Measurements from ENCODE around the gene ANK2.

DNA sequence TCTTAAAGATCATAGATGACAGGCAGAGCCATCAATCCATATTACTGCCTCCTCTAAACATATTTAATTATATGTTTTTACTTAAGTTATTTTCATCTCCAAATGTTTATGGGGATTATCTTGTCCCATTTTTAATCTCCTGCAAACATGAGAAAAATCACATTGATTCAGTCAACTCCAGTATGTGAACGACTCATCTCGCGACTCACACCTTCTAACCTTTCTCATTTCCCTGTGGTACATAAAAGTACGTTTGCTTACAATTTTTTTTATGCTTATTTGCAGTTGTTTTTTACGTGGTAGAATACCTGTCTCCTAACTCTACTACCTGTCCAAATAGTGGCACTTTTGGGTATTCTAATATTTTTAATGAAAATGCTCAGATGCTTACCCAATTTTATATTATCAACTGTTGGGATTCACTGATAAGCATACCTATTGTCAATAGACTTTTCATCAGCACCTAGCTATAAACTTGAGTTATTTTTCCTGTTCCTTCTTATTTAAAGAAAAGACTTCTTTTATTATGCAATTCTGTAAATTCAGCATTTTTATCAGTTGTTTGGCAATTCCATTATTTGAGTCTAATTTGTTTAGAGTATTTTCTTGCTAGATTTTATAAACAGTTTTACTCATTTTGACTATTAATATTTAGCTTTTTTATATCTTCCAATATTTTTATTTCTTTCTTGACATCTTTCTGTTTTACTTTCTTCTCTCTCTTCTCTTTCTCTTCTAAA is 276.6 kb downstream of the ANK2 start:
- TF ChIP-seq, protein P1, sequence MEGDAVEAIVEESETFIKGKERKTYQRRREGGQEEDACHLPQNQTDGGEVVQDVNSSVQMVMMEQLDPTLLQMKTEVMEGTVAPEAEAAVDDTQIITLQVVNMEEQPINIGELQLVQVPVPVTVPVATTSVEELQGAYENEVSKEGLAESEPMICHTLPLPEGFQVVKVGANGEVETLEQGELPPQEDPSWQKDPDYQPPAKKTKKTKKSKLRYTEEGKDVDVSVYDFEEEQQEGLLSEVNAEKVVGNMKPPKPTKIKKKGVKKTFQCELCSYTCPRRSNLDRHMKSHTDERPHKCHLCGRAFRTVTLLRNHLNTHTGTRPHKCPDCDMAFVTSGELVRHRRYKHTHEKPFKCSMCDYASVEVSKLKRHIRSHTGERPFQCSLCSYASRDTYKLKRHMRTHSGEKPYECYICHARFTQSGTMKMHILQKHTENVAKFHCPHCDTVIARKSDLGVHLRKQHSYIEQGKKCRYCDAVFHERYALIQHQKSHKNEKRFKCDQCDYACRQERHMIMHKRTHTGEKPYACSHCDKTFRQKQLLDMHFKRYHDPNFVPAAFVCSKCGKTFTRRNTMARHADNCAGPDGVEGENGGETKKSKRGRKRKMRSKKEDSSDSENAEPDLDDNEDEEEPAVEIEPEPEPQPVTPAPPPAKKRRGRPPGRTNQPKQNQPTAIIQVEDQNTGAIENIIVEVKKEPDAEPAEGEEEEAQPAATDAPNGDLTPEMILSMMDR (IDR thresholded peaks at IDR 0.05): no peak
- TF ChIP-seq, protein P2, sequence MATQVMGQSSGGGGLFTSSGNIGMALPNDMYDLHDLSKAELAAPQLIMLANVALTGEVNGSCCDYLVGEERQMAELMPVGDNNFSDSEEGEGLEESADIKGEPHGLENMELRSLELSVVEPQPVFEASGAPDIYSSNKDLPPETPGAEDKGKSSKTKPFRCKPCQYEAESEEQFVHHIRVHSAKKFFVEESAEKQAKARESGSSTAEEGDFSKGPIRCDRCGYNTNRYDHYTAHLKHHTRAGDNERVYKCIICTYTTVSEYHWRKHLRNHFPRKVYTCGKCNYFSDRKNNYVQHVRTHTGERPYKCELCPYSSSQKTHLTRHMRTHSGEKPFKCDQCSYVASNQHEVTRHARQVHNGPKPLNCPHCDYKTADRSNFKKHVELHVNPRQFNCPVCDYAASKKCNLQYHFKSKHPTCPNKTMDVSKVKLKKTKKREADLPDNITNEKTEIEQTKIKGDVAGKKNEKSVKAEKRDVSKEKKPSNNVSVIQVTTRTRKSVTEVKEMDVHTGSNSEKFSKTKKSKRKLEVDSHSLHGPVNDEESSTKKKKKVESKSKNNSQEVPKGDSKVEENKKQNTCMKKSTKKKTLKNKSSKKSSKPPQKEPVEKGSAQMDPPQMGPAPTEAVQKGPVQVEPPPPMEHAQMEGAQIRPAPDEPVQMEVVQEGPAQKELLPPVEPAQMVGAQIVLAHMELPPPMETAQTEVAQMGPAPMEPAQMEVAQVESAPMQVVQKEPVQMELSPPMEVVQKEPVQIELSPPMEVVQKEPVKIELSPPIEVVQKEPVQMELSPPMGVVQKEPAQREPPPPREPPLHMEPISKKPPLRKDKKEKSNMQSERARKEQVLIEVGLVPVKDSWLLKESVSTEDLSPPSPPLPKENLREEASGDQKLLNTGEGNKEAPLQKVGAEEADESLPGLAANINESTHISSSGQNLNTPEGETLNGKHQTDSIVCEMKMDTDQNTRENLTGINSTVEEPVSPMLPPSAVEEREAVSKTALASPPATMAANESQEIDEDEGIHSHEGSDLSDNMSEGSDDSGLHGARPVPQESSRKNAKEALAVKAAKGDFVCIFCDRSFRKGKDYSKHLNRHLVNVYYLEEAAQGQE (IDR thresholded peaks at IDR 0.05; ENCODE audit: insufficient read depth in 1 of 2, low read depth in 2 of 2, low read length in 1 of 2): no peak
- TF ChIP-seq SIN3A (IDR thresholded peaks at IDR 0.05; ENCODE audit: borderline replicate concordance, insufficient read depth, low read depth, low read length) (no peak), POLR2AphosphoS5 (IDR thresholded peaks at IDR 0.05; ENCODE audit: low read depth, low read length) (no peak), TCF7L2 (IDR thresholded peaks at IDR 0.05; ENCODE audit: low read depth, low read length) (no peak)

Data from Panc1 (cell line).